ENCODE data around the gene CCDC97. TPM values are rescaled to one million over a fixed set of nuclear protein-coding genes. Genes with fewer than 3 reads are reported as not detected.

Gene CCDC97
- total RNA-seq, 1 experiment from 2014 or later: 39.4 TPM

DNA sequence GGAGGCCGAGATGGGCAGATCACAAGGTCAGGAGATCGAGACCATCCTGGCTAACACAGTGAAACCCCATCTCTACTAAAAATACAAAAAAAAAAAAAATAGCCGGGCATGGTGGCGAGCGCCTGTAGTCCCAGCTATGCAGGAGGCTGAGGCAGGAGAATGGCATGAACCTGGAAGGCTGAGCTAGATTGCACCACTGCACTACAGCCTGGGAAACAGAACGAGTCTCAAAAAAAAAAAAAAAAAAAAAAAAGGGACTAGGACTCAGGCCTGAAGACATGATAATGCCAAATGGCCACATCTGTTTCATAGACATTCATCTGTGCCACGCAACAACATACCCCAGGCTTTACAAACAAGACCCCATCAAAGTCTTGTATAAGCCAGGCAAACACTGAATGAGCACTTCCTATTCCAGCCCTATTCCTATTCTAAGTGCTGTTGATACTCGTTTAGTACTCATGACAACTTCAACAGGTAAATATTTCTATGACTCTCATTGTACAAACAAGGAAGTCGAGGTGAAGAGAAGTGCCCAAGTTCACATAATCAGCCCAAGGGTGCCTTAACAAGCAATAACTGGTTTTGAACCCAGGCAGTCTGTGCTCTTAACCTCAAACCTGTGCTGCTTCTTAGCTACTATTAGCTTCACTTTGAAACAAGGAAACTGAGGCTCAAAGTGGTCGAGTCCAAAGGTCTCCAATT lies 52.3 kb downstream of the CCDC97 start:
- H4K5ac ChIP-seq (ENCODE audit: insufficient read length, low read depth, low read length): no peak overlapping the region
- no CpG with 5 or more reads among the region's 10 CpGs for WGBS (ENCODE audit: extremely low coverage, insufficient read length, low lambda C conversion rate)
- H3K79me2 ChIP-seq (ENCODE audit: insufficient read depth, low read length): no peaks in the 10 kb centered on the region
- H3K9me3 ChIP-seq (ENCODE audit: control insufficient read depth, low read depth, low read length): no peaks in the 10 kb centered on the region
- no peaks in the 10 kb centered on the region for H3K79me1 ChIP-seq (ENCODE audit: insufficient read depth, low read depth, low read length, poor library complexity, severe bottlenecking)
- H2BK120ac ChIP-seq (ENCODE audit: low read depth, low read length, poor library complexity, severe bottlenecking): no peak overlapping the region
- H2BK12ac ChIP-seq (ENCODE audit: insufficient read length, low read depth, low read length): no peak overlapping the region
- H3K23me2 ChIP-seq (ENCODE audit: insufficient read length, low read depth, low read length, poor library complexity, severe bottlenecking): peaks cover 8% of the 10 kb centered on the region
- TF ChIP-seq CTCF (conservative IDR thresholded peaks at IDR 0.05): no peak
- H3K27me3 Mint-ChIP-seq (ENCODE audit: low read depth): no peaks in the 10 kb centered on the region; the same call in 1 of the 2 replicates
- H3K4ac ChIP-seq (ENCODE audit: low read depth, low read length): no peak overlapping the region
- no peaks in the 10 kb centered on the region for H4K20me1 ChIP-seq (ENCODE audit: control insufficient read depth, insufficient read depth, insufficient read length)
- no peak overlapping the region for H3T11ph ChIP-seq (ENCODE audit: low read length)
- no peak overlapping the region for H2BK15ac ChIP-seq (ENCODE audit: low read depth, low read length)
- H3K27me3 ChIP-seq (ENCODE audit: insufficient read depth, low read length): no peaks in the 10 kb centered on the region
- no peak overlapping the region for H3K9ac ChIP-seq (ENCODE audit: extremely low read depth, insufficient read length, low read length)
- no peak overlapping the region for H4K91ac ChIP-seq (ENCODE audit: insufficient read length, low read depth, low read length)
- peak overlapping the region in 1 of 2 experiments; percentile 94; a peak in 1 of 5 replicates for H3K4me3 Mint-ChIP-seq
- H3K23ac ChIP-seq (ENCODE audit: insufficient read length, low read depth, low read length): no peak overlapping the region
- DNase-seq: no peak
- H2BK20ac ChIP-seq (ENCODE audit: low read depth, low read length, poor library complexity, severe bottlenecking): no peak overlapping the region
- H3K56ac ChIP-seq (ENCODE audit: insufficient read length, low read depth, low read length): no peak overlapping the region
- H3K4me1 ChIP-seq (ENCODE audit: insufficient read depth, low read length): no peaks in the 10 kb centered on the region
- H3K27ac ChIP-seq (ENCODE audit: insufficient read length, low read depth, low read length): no peak overlapping the region
- no peak overlapping the region for H2AFZ ChIP-seq (ENCODE audit: low read length)
- H3K18ac ChIP-seq (ENCODE audit: insufficient read length, low read depth, low read length): no peak overlapping the region
- H3K36me3 Mint-ChIP-seq (ENCODE audit: insufficient read depth in 1 of 3, low read depth in 3 of 3): no peaks in the 10 kb centered on the region; a peak in 1 of 7 replicates
- H2BK5ac ChIP-seq (ENCODE audit: insufficient read length, low read length): no peak overlapping the region
- H4K8ac ChIP-seq (replicated peaks; ENCODE audit: insufficient read length, low read depth, low read length): no peak overlapping the region
- H3K9me3 Mint-ChIP-seq: no peaks in the 10 kb centered on the region
- H3K4me1 Mint-ChIP-seq: peaks cover 3 to 8% of the 10 kb centered on the region in 2 experiments; a peak in 3 of 4 replicates
- H3K27ac Mint-ChIP-seq: no peak overlapping the region
- H3K14ac ChIP-seq (ENCODE audit: insufficient read depth, low read length): no peak overlapping the region
- no peak overlapping the region for H3K4me2 ChIP-seq (ENCODE audit: insufficient read depth, insufficient read length, low read length)
- H2AK5ac ChIP-seq (ENCODE audit: insufficient read length, low read length): no peak overlapping the region

Data from H9 (cell line).